Colonic mucosa (tissue), 4 donors: ENCODE data around the gene TSHZ2. TPM values are rescaled to one million over a fixed set of nuclear protein-coding genes. Genes with fewer than 3 reads are reported as not detected.

ENCODE experiments used
- DNase-seq: peaks from one replicate; pipeline ENCODE4 v3.0.0-alpha.2; 2020
- H3K27ac ChIP-seq: fragments of 200-600 bp; one replicate; pipeline ENCODE4 v1.8.0; 2021
- H3K27me3 ChIP-seq: fragments of 200-600 bp; one replicate; pipeline ENCODE4 v1.8.0; 2021
- H3K36me3 ChIP-seq: fragments of 200-600 bp; one replicate; pipeline ENCODE4 v1.8.0; 2021
- H3K4me1 ChIP-seq: fragments of 200-600 bp; one replicate; pipeline ENCODE4 v1.8.0; 2021; ENCODE audit warnings: mild to moderate bottlenecking
- H3K4me3 ChIP-seq: fragments of 200-600 bp; one replicate; pipeline ENCODE4 v1.8.0; 2021
- H3K9ac ChIP-seq, 2 donors: one replicate each; pipeline ENCODE4 v1.7.0; 2013; ENCODE audit warnings: control low read depth in 2 of 2, low read depth in 2 of 2, low read length in 2 of 2
- H3K9me3 ChIP-seq: fragments of 200-600 bp; one replicate; pipeline ENCODE4 v1.8.0; 2021
- intact Hi-C: fragments of 100-400 bp; cut with DNase I; formaldehyde crosslinking; loops from one replicate; pipeline ENCODE4 v1.14.1; 2022
- total RNA-seq, 2 donors: library from RNA; stranded (reverse); fragmentation: NEBNext Ultra II Directional in 1 of 2; extraction: Animal tissue kit (Norgen Biotek cat#: 25700) in 1 of 2; gene quantifications; one replicate each; pipeline ENCODE4 v1.2.1, GENCODE V29; 2021
- TF ChIP-seq, protein P1 (sequence below): fragments of 200-600 bp; IDR thresholded peaks from one replicate; pipeline ENCODE4 v1.8.0; 2022; ENCODE audit warnings: antibody characterized with exemption, mild to moderate bottlenecking
- donor health status: healthy.
- donor health status: DM: no; HTN: no; CAD: no.
- donor health status: DM: no; HTN: no; CAD: no.

Gene TSHZ2
- total RNA-seq, 2 donors from 2014 or later, result 2.1 to 3.1 TPM

DNA sequence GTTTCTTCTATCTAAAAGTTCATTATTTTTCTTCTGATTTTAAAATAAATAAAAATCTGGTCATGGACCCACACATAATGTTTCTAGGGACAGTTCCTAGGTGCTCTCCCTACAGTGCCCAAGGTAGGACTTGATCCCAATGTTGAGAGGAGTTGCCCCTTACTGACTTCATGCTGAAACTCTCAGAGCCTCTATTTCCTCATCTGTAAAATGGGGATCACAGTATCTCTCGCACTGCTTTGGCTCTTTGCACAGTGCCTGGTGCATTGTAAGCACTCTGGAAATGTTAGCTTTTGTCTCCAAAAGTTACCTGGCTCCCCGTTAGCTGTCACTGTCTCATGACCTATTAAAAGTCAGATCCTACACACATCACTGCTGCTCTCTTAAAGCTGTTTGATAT, 205.5 kb downstream of the TSHZ2 start:
- Histone ChIP-seq H3K9ac (no peak overlapping the region), H3K27ac (no peak overlapping the region), H3K4me1 (no peaks in the 10 kb centered on the region), H3K4me3 (no peak overlapping the region), H3K9me3 (no peaks in the 10 kb centered on the region), H3K27me3 (no peaks in the 10 kb centered on the region), H3K36me3 (no peaks in the 10 kb centered on the region)
- DNase-seq, result no peak
- intact Hi-C loops, result no loop called here
- TF ChIP-seq, protein P1, sequence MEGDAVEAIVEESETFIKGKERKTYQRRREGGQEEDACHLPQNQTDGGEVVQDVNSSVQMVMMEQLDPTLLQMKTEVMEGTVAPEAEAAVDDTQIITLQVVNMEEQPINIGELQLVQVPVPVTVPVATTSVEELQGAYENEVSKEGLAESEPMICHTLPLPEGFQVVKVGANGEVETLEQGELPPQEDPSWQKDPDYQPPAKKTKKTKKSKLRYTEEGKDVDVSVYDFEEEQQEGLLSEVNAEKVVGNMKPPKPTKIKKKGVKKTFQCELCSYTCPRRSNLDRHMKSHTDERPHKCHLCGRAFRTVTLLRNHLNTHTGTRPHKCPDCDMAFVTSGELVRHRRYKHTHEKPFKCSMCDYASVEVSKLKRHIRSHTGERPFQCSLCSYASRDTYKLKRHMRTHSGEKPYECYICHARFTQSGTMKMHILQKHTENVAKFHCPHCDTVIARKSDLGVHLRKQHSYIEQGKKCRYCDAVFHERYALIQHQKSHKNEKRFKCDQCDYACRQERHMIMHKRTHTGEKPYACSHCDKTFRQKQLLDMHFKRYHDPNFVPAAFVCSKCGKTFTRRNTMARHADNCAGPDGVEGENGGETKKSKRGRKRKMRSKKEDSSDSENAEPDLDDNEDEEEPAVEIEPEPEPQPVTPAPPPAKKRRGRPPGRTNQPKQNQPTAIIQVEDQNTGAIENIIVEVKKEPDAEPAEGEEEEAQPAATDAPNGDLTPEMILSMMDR, result no peak

DNA sequence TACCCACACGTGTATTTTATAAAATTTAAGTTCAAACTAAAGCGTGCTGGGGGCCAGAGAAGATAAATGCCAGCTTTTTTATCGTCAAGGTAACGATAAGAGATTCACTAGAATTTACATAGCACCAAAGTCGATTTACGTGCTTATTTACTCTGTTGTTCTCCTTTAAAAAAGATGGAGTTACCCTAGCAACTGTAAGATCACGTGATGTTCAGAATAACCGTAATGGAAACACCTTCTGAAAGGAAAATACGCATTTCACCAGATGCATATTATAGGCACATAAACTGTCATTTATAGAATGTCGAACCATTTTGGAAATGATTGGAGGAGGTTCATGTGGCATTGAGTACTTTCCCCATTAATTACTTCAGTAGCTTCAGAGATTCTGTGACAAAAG, 207.6 kb downstream of the TSHZ2 start:
- Histone ChIP-seq H3K9me3 (no peaks in the 10 kb centered on the region), H3K4me1 (no peaks in the 10 kb centered on the region), H3K27ac (no peak overlapping the region), H3K27me3 (no peaks in the 10 kb centered on the region), H3K36me3 (no peaks in the 10 kb centered on the region), H3K9ac (no peak overlapping the region), H3K4me3 (no peak overlapping the region)
- TF ChIP-seq, protein P1, result no peak
- intact Hi-C loops, result no loop called here
- no peak for DNase-seq

DNA sequence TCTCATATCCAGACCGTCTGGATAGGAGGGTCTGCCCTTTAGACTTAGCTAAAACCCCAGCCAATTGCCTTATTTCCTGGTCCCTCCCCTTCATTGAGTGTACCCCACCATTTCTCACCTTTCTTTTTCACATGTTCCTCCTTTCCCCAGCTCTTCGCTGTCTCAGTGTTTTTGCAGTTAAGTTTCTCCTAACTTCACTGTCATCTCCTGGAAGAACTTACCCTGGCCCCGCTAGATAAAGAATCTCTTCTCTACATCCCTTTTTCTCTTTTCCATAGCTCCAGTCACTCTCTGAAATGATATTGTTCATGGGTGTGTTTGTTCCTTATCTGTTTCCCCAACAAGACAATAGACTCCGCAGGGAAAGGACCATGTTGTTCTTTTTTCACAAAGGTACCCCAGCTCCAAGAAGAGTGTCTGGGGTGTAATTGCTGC, 208.8 kb downstream of the TSHZ2 start:
- Histone ChIP-seq H3K4me3 (no peak overlapping the region), H3K27me3 (no peaks in the 10 kb centered on the region), H3K4me1 (no peaks in the 10 kb centered on the region), H3K9ac (no peak overlapping the region), H3K27ac (no peak overlapping the region), H3K36me3 (no peaks in the 10 kb centered on the region), H3K9me3 (no peaks in the 10 kb centered on the region)
- DNase-seq, result no peak
- intact Hi-C loops, result no loop called here
- TF ChIP-seq, protein P1, result no peak

DNA sequence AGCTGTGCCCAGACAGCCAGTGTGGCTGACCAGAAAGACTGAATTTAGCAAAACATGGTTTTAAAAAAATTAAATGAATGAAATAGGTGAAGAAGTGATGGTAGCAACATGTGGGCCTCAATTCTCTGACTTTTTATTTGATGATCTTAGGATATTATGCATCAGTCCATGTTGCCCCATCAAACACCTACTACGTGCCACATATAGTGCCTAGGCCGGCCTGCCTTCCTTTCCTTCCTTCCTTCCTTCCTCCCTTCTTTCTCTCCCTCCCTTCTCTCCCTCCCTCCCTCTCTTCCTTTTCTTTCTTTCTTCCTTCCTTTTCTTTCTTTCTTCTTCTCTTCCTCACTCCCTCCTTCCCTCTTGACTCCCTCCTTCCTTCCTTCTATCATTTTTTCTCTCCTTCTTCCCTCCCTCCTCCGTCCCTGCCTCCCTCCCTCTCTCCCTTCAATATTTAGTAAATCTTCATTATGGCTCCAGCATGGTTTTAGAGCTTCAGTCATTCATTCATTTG, 209.8 kb downstream of the TSHZ2 start:
- DNase-seq, result no peak
- intact Hi-C loops, result no loop called here
- Histone ChIP-seq H3K4me3 (no peak overlapping the region), H3K27me3 (no peaks in the 10 kb centered on the region), H3K36me3 (no peaks in the 10 kb centered on the region), H3K9ac (no peak overlapping the region), H3K4me1 (no peaks in the 10 kb centered on the region), H3K9me3 (no peaks in the 10 kb centered on the region), H3K27ac (no peak overlapping the region)
- TF ChIP-seq, protein P1, result no peak

DNA sequence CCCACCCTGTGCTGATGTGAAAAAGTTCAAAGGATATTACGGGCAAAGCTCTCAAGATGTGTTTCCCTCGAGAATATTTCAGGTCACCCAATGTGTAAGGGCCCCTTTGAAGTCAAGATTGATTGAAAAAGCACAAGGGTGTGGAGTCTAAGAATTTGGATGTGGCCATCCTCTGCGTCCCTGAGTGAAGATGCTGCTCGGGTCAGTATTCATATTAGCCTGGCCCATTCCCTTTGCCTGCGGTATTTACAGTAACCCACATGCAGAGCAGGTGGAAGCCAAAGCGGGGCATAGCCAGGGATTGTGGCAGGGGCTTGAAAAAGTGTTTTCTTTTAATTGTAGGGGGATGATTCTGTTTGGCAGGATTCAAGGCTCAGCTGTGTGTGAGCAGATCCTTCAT, 211.0 kb downstream of the TSHZ2 start:
- Histone ChIP-seq H3K27me3 (no peaks in the 10 kb centered on the region), H3K9me3 (no peaks in the 10 kb centered on the region), H3K36me3 (no peaks in the 10 kb centered on the region), H3K4me1 (no peaks in the 10 kb centered on the region), H3K4me3 (no peak overlapping the region), H3K27ac (no peak overlapping the region), H3K9ac (no peak overlapping the region)
- intact Hi-C loops, result no loop called here
- DNase-seq, result no peak
- TF ChIP-seq, protein P1, result no peak
